HG02840 (cell line): ENCODE results near the gene CABCOCO1.
"Not testable (repeated sequence)": the region's sequence is repeated elsewhere in the genome, so short reads cannot be mapped to it uniquely, and the experiment has no call there.

Experiments
- ATAC-seq: cut with Tn5 transposase; IDR thresholded peaks from one replicate; pipeline ENCODE4 v1.9.1; 2021; ENCODE audit warnings: mild to moderate bottlenecking, moderate library complexity, moderate number of reproducible peaks; ENCODE audit not compliant: unreplicated experiment, low FRiP score

Gene CABCOCO1

GRCh38 chr10:61642150-61642571 lies 20.6 kb upstream of the CABCOCO1 start:
- no peak for ATAC-seq

GRCh38 chr10:61642676-61643075 lies 20.1 kb upstream of the CABCOCO1 start:
- no peak for ATAC-seq

GRCh38 chr10:61643316-61643751 lies 19.4 kb upstream of the CABCOCO1 start:
- ATAC-seq = no peak

GRCh38 chr10:61653699-61654098 lies 9.0 kb upstream of the CABCOCO1 start:
- no peak for ATAC-seq

- no peak for ATAC-seq
Measured at GRCh38 chr10:61655335-61655851, 7.3 kb upstream of the CABCOCO1 start.

- ATAC-seq = no peak
Measured at GRCh38 chr10:61663466-61663865, 737 bp downstream of the CABCOCO1 start.

GRCh38 chr10:61664985-61665384 lies 2.3 kb downstream of the CABCOCO1 start:
- ATAC-seq = no peak

GRCh38 chr10:61669161-61669725 lies 6.5 kb downstream of the CABCOCO1 start:
- no peak for ATAC-seq

- no peak for ATAC-seq
Measured at GRCh38 chr10:61669849-61670248, 7.1 kb downstream of the CABCOCO1 start.

GRCh38 chr10:61673360-61673759 lies 10.6 kb downstream of the CABCOCO1 start:
- no peak for ATAC-seq

- ATAC-seq = no peak
Measured at GRCh38 chr10:61682323-61682722, 19.6 kb downstream of the CABCOCO1 start.

- ATAC-seq = no peak
Measured at GRCh38 chr10:61683319-61683718, 20.6 kb downstream of the CABCOCO1 start.

- ATAC-seq = no peak
Measured at GRCh38 chr10:61684894-61685507, 22.3 kb downstream of the CABCOCO1 start.

GRCh38 chr10:61688551-61689308 lies 26.0 kb downstream of the CABCOCO1 start:
- no peak for ATAC-seq

GRCh38 chr10:61691667-61692066 lies 28.9 kb downstream of the CABCOCO1 start:
- not testable (repeated sequence) for ATAC-seq

- ATAC-seq = no peak
Measured at GRCh38 chr10:61692447-61693010, 29.8 kb downstream of the CABCOCO1 start.

- ATAC-seq = no peak
Measured at GRCh38 chr10:61698968-61699655, 36.4 kb downstream of the CABCOCO1 start.

GRCh38 chr10:61701055-61701705 lies 38.5 kb downstream of the CABCOCO1 start:
- ATAC-seq = no peak

- no peak for ATAC-seq
Measured at GRCh38 chr10:61701706-61702105, 39.0 kb downstream of the CABCOCO1 start.

GRCh38 chr10:61702584-61702983 lies 39.9 kb downstream of the CABCOCO1 start:
- no peak for ATAC-seq
